ENCODE results near the gene ZNG1A. TPM values are rescaled to one million over a fixed set of nuclear protein-coding genes. Genes with fewer than 3 reads are reported as not detected.
"Not testable (repeated sequence)": the region's sequence is repeated elsewhere in the genome, so short reads cannot be mapped to it uniquely, and the experiment has no call there.

The ZNG1A gene
- 10 to 100 TPM; 26.0 to 53.4 (median 32.6) TPM for total RNA-seq

- not testable (repeated sequence) for ATAC-seq, H3K36me3 ChIP-seq, H3K27me3 ChIP-seq, H3K9me3 ChIP-seq, H3K4me1 ChIP-seq
- peak within 1 kb of the TSS; percentile 57 to 82 (median 76) for H3K27ac ChIP-seq
- WGBS, 2 donors (ENCODE audit: low coverage in 1 of 2): no CpG with 5 or more reads among the region's 32 CpGs
- H3K4me3 ChIP-seq: peak within 1 kb of the TSS; percentile 51 to 52
Observed at GRCh38 chr9:178970-179383, at the start of gene ZNG1A. TSS of gene ZNG1A (minus strand) at chr9:179056. CDS start at chr9:178969, 87 bp downstream.

- 56 to 63% methylated on average over 3 of the region's 3 CpGs for WGBS, 2 donors (ENCODE audit: low coverage in 1 of 2)
- Histone ChIP-seq H3K36me3 (no peaks in the 10 kb centered on the region), H3K4me1 (peaks cover 0 to 25% (median 0%) of the 10 kb centered on the region in 3 donors), H3K4me3 (no peak overlapping the region), H3K27me3 (no peaks in the 10 kb centered on the region), H3K9me3 (no peaks in the 10 kb centered on the region), H3K27ac (no peak overlapping the region)
- no peak for TF ChIP-seq POLR2AphosphoS5 (IDR thresholded peaks at IDR 0.05)
- TF ChIP-seq CTCF (IDR thresholded peaks at IDR 0.05): no peak
- no peak for TF ChIP-seq POLR2A (IDR thresholded peaks at IDR 0.05)
- TF ChIP-seq EP300 (IDR thresholded peaks at IDR 0.05): no peak
- no peak for ATAC-seq
Observed at GRCh38 chr9:227860-228259, 49.0 kb upstream of the ZNG1A start.

GRCh38 chr9:224582-225520 is 46.0 kb upstream of the ZNG1A start:
- Histone ChIP-seq H3K9me3 (no peaks in the 10 kb centered on the region), H3K4me1 (peaks cover 0 to 55% (median 0%) of the 10 kb centered on the region in 3 donors), H3K27ac (peak overlapping the region in 3 of 4 donors; percentile 11 to 93 (median 26)), H3K36me3 (no peaks in the 10 kb centered on the region), H3K27me3 (no peaks in the 10 kb centered on the region), H3K4me3 (no peak overlapping the region)
- TF ChIP-seq POLR2A (IDR thresholded peaks at IDR 0.05): no peak
- TF ChIP-seq POLR2AphosphoS5 (IDR thresholded peaks at IDR 0.05): no peak
- TF ChIP-seq CTCF (IDR thresholded peaks at IDR 0.05): no peak
- TF ChIP-seq EP300 (IDR thresholded peaks at IDR 0.05): no peak
- 47 to 53% methylated on average over 2 to 3 of the region's 3 CpGs for WGBS, 2 donors (ENCODE audit: low coverage in 1 of 2)
- ATAC-seq: no peak

GRCh38 chr9:224026-224425 is 45.2 kb upstream of the ZNG1A start:
- H3K9me3 ChIP-seq: no peaks in the 10 kb centered on the region
- no peaks in the 10 kb centered on the region for H3K36me3 ChIP-seq
- TF ChIP-seq POLR2AphosphoS5 (IDR thresholded peaks at IDR 0.05) (no peak), POLR2A (IDR thresholded peaks at IDR 0.05) (no peak), EP300 (IDR thresholded peaks at IDR 0.05) (no peak), CTCF (IDR thresholded peaks at IDR 0.05) (no peak)
- ATAC-seq: no peak
- H3K4me1 ChIP-seq: peaks cover 0 to 64% (median 0%) of the 10 kb centered on the region in 3 donors
- no peaks in the 10 kb centered on the region for H3K27me3 ChIP-seq
- H3K27ac ChIP-seq: peak overlapping the region in 3 of 4 donors; percentile 11 to 93 (median 26)
- 58 to 80% methylated on average over 5 of the region's 5 CpGs for WGBS, 2 donors (ENCODE audit: low coverage in 1 of 2)
- no peak overlapping the region for H3K4me3 ChIP-seq

GRCh38 chr9:223152-223551 is 44.3 kb upstream of the ZNG1A start:
- H3K4me1 ChIP-seq: peaks cover 0 to 66% (median 0%) of the 10 kb centered on the region in 3 donors
- no peak for ATAC-seq
- peak overlapping the region in 2 of 4 donors; percentile 89 to 93 for H3K27ac ChIP-seq
- WGBS, 2 donors (ENCODE audit: low coverage in 1 of 2): 85 to 88% methylated on average over 2 to 3 of the region's 3 CpGs
- H3K27me3 ChIP-seq: no peaks in the 10 kb centered on the region
- H3K36me3 ChIP-seq: no peaks in the 10 kb centered on the region
- TF ChIP-seq POLR2A (IDR thresholded peaks at IDR 0.05): no peak
- no peak for TF ChIP-seq POLR2AphosphoS5 (IDR thresholded peaks at IDR 0.05)
- no peak for TF ChIP-seq EP300 (IDR thresholded peaks at IDR 0.05)
- no peak for TF ChIP-seq CTCF (IDR thresholded peaks at IDR 0.05)
- no peaks in the 10 kb centered on the region for H3K9me3 ChIP-seq
- no peak overlapping the region for H3K4me3 ChIP-seq
